ENCODE measurements around the gene GIT2. TPM values are rescaled to one million over a fixed set of nuclear protein-coding genes. Genes with fewer than 3 reads are reported as not detected.
"Not testable (repeated sequence)": the region's sequence is repeated elsewhere in the genome, so short reads cannot be mapped to it uniquely, and the experiment has no call there.

The GIT2 gene
- polyA plus RNA-seq, 3 donors: 30.8 to 51.8 (median 48.9) TPM

DNA sequence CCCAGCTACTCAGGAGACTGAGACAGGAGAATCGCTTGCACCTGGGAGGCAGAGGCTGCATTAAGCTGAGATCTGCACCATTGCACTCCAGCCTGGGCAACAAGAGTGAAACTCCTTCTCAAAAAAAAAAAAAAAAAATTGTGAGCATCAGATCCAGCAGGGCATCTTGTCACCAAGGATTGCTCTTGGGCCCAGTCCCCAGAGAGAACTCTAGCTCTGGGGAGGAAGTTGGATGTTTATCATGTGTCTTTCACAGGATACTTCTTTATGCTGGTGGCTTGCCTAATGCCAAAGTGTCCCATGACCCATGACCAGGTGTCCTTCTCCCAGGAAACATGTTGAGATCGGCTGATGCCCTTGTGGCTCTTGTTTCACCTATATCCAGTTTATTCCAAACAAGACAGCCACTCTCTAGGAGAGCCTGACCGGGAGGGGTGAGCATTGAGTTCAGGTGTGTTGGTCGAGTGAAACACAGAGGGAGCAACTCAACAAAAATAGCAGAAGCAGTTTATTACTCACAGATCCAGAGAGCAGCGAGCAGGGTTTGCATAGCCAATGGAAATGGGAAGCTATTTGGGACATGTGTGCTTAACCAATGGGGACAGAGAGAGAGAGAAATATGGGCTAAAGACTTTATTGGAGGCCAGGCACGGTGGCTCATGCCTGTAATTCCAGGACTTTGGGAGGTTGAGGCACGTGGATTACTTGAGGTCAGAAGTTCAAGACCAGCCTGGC, 102.7 kb downstream of the GIT2 start:
- DNase-seq: no peak

DNA sequence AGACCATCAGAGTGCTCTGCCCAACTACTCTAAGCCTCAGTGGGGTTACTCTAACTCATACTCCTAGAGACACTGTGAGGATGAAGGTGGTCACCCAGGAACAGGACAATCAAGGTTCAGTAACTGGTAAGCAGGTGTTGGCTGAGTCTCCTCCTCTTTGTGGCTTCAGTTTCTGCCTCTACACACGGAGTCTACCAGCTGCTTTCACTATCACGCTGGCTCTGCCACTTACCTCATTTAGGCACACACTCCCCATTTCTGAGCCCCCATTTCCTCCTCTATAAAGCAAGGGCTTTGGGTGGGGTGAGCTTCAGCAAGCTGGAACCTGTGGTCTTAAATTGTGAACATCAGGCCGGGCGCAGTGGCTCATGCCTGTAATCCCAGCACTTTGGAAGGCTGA, 103.4 kb downstream of the GIT2 start:
- no peak for DNase-seq

DNA sequence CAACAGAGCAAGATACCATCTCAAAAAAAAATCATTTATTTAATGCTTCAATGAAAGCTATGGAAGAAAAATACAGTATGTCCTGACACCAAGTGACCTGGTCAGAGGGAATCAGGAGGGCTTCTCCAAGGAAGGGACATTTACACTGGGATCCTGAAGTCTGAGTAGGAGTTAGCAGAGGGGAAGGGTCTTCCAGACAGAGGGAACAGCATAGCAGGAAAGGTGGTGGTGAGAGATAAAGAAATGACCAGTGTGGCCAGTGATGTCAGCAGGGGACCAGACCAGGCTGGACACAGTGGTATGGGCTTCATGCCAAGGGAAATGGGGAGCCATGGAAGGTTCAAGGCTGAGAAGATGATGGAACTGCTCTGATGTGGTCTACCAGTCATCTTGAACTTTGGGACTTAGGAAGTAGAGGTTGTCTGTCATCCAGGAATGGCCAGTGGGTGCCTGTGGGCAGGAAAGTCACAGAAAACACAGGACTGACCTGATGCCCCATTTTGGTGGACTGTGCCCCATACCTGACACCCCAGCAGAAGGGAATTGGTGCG, 103.9 kb downstream of the GIT2 start:
- DNase-seq: no peak

DNA sequence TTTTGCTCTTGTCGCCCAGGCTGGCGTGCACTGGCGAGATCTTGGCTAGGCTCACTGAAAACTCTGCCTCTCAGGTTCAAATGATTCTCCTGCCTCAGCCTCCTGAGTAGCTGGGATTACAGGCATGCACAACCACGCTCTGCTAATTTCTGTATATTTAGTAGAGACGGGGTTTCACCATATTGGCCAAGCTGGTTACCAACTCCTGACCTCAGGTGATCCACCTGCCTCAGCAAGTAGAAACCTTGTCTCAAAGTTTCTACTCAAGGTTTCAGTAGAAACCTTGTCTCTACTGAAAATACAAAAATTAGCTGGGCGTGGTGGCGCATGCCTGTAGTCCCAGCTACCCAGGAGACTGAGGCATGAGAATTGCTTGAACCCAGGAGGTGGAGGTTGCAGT, 104.4 kb downstream of the GIT2 start:
- not testable (repeated sequence) for DNase-seq

DNA sequence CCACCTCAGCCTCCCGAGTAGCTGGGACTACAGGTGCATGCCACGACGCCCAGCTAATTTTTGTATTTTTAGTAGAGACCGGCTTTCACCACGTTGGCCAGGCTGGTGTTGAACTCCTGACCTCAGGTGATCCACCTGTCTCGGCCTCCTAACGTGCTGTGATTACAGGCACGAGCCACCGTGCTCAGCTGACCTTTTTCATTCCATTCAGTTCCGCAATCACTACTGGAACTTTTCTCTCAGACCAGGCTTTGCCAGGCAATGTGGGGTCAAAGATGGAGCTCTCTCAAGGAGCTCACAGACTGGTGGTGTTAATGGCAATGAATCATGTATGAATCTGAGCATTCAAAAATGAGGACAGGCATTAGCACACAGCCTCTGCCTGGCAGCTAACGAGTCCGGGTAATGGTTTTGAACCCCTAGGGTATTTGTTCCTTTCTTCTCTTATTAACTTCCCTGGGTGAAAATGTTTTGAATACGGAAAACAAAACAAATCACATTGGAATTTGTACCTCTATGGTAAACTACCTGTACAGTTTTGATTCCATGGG, 105.5 kb downstream of the GIT2 start:
- DNase-seq: no peak

DNA sequence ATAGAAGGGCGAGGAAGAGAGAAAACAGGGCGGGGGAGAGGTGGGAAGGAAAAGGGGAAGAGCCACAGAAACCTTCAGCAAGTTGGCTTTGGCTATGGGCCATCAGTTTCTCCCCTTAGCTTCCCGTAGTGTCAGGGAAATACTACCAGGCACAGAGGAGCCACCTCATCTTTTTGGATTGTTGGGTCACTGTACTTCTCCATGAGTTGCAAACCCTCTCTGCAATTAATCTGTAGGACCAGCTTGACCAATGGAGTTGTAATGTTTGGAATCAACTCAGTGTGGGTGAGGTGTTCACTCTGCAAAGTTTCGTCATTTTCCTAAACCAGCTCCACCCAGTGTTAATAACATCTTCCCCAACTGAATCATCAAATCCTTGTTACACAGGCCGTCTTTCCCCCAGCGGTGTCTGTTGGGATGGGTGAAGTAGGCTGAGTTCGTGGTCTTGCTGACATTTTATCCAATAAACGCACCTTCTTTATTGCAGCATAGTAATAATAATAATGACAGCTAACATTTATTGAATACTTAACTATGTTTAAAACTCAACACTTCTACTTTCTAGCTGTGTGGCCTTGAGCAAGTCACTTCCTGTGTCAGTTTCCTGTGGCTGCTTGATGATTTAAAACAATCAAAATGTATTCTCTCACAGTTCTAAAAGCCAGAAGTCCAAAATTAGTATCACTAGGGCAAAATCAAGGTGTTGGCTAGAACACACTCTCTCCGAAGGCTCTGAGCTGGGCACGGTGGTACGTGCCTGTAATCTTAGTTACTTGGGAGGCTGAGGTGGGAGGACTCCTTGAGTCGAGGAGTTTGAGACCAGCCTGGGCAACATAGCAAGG, 107.8 kb downstream of the GIT2 start:
- no peak for DNase-seq

DNA sequence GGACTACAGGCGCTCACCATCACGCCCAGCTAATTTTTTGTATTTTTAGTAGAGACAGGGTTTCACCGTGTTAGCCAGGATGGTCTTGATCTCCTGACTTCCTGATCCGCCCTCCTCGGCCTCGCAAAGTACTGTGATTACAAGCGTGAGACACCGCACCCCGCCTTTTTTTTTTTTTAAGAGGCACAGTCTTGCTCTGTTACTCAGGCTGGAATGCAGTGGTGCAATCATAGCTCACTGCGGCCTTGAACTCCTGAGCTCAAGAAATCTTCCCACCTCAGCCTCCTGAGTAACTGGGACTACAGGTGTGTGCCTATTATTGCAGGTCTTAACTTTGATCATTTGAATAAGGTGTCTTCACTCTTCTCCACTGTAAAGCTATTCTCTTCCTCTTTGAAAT, 110.6 kb downstream of the GIT2 start:
- no peak for DNase-seq

DNA sequence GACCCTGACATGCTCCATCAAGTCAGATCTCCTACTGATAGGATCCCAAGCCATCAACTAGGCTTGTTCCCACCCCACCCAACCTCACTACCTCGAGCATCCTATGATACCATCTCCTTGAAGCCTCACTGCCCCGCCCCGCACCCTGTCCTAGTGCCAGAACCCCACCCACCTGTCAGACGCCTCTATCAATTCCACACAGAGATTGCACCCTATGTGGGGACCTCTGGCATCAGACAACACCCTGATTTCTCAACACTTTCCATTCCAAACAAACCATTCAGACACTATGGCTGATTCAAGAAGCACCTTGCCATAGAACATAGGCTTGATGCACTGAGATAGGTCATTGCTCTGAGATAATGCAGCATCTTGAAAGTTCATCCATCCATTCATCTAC, 112.7 kb downstream of the GIT2 start:
- DNase-seq: no peak

DNA sequence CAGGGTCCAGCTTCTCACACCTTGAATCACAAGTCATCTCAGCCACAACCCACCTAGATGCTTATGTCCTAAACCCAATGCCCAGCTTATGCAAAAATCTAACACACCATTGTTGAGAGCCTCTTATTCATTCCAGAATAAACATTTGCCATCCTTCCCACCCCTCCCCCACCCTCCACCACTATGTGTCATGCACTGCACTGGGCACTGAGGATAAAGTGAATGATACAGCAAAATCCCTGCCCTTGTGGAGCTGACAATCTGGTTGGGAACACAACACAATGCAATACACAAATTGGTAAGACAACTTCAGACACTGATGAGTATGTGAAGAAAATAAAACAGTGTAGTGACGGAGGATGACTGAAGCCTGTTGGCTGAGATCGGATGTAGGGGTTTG, 114.4 kb downstream of the GIT2 start:
- no peak for DNase-seq

DNA sequence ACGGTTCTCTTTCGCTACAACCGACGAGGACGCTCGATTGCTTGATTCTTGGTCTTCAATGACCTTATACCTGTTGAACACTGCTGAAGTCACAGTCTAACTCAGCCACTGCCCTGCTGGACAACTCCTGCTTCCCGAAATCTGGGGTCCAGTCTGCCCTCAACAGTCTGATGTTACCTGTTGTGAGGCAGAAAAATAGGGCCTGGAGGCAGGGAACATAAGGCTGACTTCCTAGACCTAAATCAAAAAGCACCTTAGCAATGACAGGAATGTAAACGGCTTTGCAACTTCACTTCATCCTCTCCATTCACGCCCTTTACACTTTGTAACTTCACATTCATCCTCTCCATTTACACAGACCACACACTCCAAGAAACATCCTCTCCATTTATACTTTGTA, 115.2 kb downstream of the GIT2 start:
- no peak for DNase-seq

DNA sequence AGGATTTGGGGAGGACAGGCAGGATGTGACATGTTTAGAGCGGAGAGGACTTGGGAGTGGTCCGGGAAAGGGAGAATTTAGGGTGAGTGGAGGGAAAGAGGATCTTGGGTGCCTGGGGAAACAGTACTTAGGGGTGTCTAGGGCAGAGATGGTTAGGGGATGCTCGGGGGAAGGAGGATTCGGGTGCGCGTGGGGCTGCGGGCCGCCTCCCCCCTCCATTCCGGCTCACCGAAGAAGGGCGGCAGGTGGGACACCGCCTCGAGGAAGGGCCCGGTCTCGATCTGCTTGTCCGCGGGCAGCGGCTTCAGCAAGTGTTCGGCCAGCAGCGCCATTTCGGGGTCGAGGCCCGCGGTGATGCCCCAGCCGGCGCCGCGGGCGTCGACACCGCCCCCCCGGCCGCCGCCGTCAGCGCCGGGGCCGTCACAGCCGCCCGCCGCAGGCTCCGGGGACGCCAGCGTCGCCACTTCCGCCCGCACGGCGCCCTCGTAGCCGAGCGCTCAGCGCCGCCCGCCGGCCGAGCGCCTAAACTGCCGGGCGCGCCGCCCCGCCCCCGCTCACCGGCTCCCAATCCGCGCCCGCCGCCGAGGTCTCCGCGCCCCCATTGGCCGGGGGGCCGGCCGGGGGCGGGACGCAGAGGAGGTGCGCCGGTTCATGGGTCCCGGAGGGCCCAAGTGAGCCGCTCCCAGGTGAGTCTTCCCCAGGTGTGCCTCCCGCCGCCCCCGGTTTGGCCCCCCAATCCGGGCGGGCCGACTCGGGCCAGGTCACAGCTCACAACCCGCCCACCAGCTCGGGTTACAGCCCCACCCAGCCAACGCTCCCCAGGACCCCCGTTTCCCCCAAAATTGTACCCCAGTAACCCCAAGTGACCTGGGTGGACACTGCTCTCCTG, 115.9 kb downstream of the GIT2 start, which contains the start of gene GLTP:
Gene GLTP (minus strand): TSS at position 499 of the 889 bp plus-strand sequence. CDS start 167 bp downstream, at position 332.
- DNase-seq: peak; percentile 89

Other genes with a start within 250 kb of the GIT2 start
- gene TRPV4, start 163.0 kb downstream of the GIT2 start, polyA plus RNA-seq (ENCODE audit: insufficient read length in 3 of 3): 10 to 100 TPM; 14.7 to 21.7 (median 19.2) TPM
- gene GLTP, start 115.8 kb downstream of the GIT2 start, polyA plus RNA-seq (ENCODE audit: insufficient read length in 3 of 3): 10 to 100 TPM; 31.7 to 38.6 (median 32.5) TPM
- gene TCHP, start 96.1 kb downstream of the GIT2 start, polyA plus RNA-seq (ENCODE audit: insufficient read length in 3 of 3): 10 to 100 TPM; 24.6 to 32.1 (median 27.7) TPM
- gene ANKRD13A, start 3.1 kb upstream of the GIT2 start, polyA plus RNA-seq (ENCODE audit: insufficient read length in 3 of 3): 10 to 100 TPM; 33.7 to 47.8 (median 46.4) TPM
- gene C12orf76, start 52.2 kb upstream of the GIT2 start, polyA plus RNA-seq (ENCODE audit: insufficient read length in 3 of 3): 10 to 100 TPM; 29.5 to 38.6 (median 38.3) TPM
- 10 to 100 TPM; 43.8 to 50.5 (median 48.1) TPM for gene IFT81, start 128.0 kb upstream of the GIT2 start, polyA plus RNA-seq (ENCODE audit: insufficient read length in 3 of 3)

All from renal pelvis (tissue), 4 donors.